ENCODE measurements around the gene PSMD1.
"Not testable (repeated sequence)": the region's sequence is repeated elsewhere in the genome, so short reads cannot be mapped to it uniquely, and the experiment has no call there.

Gene PSMD1

GRCh38 chr2:231056453-231057416, at the start of gene PSMD1:
Gene PSMD1, plus strand, starts transcription at chr2:231056867. Its CDS starts 159 bp downstream, at chr2:231057026.
- peak; percentile 92 to 96 for DNase-seq

GRCh38 chr2:231007286-231008098, 49.2 kb upstream of the PSMD1 start:
- DNase-seq: no peak

- no peak for DNase-seq
These were observed 48.5 kb upstream of the PSMD1 start for GRCh38 chr2:231008131-231008530.

GRCh38 chr2:231009236-231009919, 47.3 kb upstream of the PSMD1 start:
- no peak for DNase-seq

- no peak for DNase-seq
These were observed 46.4 kb upstream of the PSMD1 start for GRCh38 chr2:231010201-231010730.

GRCh38 chr2:231011526-231011925, 45.1 kb upstream of the PSMD1 start:
- DNase-seq: no peak

GRCh38 chr2:231012463-231012862, 44.2 kb upstream of the PSMD1 start:
- no peak for DNase-seq

GRCh38 chr2:231013820-231014219, 42.8 kb upstream of the PSMD1 start:
- DNase-seq: no peak

GRCh38 chr2:231015478-231015877, 41.2 kb upstream of the PSMD1 start:
- no peak for DNase-seq

GRCh38 chr2:231015926-231016325, 40.7 kb upstream of the PSMD1 start:
- no peak for DNase-seq

GRCh38 chr2:231016566-231017230, 40.0 kb upstream of the PSMD1 start:
- no peak for DNase-seq

- DNase-seq: no peak
These were observed 39.5 kb upstream of the PSMD1 start for GRCh38 chr2:231017231-231017598.

- no peak for DNase-seq
These were observed 38.5 kb upstream of the PSMD1 start for GRCh38 chr2:231018184-231018583.

GRCh38 chr2:231025059-231025458, 31.6 kb upstream of the PSMD1 start:
- not testable (repeated sequence) for DNase-seq

GRCh38 chr2:231028889-231029288, 27.8 kb upstream of the PSMD1 start:
- DNase-seq: no peak

- no peak for DNase-seq
These were observed 27.1 kb upstream of the PSMD1 start for GRCh38 chr2:231029563-231029962.

- no peak for DNase-seq
These were observed 25.9 kb upstream of the PSMD1 start for GRCh38 chr2:231030725-231031124.

GRCh38 chr2:231032575-231033140, 24.0 kb upstream of the PSMD1 start:
- no peak for DNase-seq

GRCh38 chr2:231033147-231034132, 23.2 kb upstream of the PSMD1 start:
- DNase-seq: no peak

- no peak for DNase-seq
These were observed 22.3 kb upstream of the PSMD1 start for GRCh38 chr2:231034291-231034882.

Measured in CD4-positive, alpha-beta T cell treated with Interferon alpha-2 for 1 hour (primary cell).